Measurements from ENCODE around the gene GRIFIN.

DNA sequence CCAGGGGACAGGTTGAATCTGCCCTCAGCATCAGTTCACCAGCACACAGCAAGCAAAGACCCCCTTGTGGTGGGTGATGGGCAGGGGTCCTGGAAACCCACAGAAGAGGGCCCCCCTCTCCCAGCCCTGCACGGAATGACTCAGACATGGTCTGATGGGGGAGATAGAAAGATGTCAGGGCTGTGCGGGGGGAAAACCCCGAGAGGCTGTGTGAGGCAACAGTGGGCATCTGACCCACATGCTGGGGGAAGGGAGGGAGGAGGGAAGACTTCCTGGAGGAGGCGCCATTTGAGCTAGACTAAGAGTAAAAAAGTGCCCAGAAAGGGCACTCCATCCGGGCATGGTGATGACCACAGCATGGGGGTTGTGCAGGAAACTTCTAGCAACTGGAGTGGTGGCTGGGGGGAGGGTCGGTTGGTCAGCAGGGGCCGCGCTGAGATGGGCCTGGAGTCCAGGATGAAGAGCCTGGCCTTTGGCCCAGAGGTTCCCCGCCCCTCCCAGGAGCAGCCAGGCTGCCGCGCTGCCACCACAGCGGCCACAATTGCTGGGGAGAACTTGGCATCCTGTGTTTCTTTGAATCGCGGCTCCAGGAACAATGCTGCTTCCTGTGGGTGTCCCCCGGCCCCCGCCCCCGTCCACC lies 45.9 kb upstream of the GRIFIN start:
- TF ChIP-seq, protein P1, sequence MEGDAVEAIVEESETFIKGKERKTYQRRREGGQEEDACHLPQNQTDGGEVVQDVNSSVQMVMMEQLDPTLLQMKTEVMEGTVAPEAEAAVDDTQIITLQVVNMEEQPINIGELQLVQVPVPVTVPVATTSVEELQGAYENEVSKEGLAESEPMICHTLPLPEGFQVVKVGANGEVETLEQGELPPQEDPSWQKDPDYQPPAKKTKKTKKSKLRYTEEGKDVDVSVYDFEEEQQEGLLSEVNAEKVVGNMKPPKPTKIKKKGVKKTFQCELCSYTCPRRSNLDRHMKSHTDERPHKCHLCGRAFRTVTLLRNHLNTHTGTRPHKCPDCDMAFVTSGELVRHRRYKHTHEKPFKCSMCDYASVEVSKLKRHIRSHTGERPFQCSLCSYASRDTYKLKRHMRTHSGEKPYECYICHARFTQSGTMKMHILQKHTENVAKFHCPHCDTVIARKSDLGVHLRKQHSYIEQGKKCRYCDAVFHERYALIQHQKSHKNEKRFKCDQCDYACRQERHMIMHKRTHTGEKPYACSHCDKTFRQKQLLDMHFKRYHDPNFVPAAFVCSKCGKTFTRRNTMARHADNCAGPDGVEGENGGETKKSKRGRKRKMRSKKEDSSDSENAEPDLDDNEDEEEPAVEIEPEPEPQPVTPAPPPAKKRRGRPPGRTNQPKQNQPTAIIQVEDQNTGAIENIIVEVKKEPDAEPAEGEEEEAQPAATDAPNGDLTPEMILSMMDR (IDR thresholded peaks at IDR 0.05; ENCODE audit: poor library complexity) = no peak
- TF ChIP-seq EZH2 (IDR thresholded peaks at IDR 0.05; ENCODE audit: borderline replicate concordance) = no peak

Measured in hepatocyte (in vitro differentiated cells).